HG02763 (cell line): ENCODE results near the gene LRRC14B.
"Not testable (repeated sequence)": the region's sequence is repeated elsewhere in the genome, so short reads cannot be mapped to it uniquely, and the experiment has no call there.

Experiments
- ATAC-seq: cut with Tn5 transposase; IDR thresholded peaks from one replicate; pipeline ENCODE4 v1.9.1; 2021; ENCODE audit warnings: mild to moderate bottlenecking, moderate library complexity; ENCODE audit not compliant: unreplicated experiment

Gene LRRC14B

GRCh38 chr5:204966-205670 is 13.8 kb downstream of the LRRC14B start:
- ATAC-seq: no peak

GRCh38 chr5:206406-206805 is 15.1 kb downstream of the LRRC14B start:
- ATAC-seq: no peak

DNA sequence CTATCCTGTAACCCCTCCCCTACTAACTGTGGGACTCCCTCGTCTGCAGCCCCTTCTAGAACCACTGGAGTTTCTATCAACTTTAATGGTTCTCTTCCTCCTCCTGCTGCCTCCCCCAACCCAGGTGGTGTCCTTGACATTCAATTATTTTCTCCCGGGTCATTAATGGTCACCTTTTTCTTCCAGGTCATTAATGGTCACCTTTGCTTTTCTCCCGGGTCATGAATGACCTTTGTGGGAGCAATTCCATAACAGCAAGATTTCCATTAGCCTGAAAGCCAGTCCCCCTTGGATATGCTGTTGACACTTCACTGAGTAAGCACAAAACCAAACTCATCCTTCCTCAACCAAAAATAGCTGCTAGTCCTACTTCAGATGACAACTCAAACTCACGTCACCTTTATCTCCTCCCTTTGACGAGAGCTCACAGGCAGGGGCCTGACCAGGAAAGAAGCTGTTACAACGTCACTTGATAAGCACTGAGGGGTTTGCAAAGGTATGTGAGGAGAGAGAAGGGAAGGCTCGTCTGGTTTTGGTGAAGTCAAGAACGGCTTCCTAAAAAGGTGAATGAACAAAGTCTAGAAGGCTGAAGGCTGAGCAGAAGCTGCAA is 15.7 kb downstream of the LRRC14B start:
- ATAC-seq: no peak

DNA sequence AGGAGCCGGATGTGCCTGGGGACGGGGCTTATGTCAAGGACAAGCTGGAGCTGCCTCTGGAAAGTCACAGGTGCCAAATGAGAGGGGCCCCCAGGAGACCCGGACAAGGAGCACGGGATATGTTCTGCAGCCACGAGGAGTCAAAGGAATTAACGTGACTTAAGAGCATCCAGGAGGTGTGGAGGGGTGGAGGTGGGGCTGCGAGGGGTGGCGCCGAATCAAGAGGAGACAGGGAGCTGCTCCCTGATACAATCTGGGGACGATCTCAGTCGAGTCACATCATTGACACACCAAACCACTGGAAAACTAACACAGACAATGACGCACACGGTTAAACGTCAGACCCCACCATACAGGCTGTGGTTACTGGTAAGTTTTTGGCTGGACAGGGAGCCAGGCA is 16.3 kb downstream of the LRRC14B start:
- ATAC-seq: no peak

- ATAC-seq: no peak
These were observed 17.3 kb downstream of the LRRC14B start for GRCh38 chr5:208449-209114.

- ATAC-seq: no peak
These were observed 22.6 kb downstream of the LRRC14B start for GRCh38 chr5:213803-214395.

DNA sequence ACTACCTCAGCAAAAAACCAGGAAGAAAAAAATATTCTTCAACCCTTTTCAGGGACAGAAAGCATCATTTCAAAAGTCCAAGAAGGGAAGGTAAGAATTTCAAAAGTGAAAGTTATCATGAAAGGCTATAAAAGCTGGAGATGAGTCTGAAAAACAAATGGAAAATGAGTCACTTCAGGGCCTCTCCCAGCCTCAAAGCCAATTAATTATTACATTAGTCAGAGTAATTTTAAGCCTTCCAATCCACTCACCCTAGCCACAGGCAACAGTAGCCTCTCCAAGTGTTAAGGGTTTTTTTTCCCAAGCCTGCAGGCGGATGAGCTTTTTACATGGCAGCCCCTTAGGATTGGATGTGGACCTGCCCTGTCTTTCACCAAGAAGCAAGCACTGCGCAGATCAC is 24.0 kb downstream of the LRRC14B start:
- not testable (repeated sequence) for ATAC-seq

DNA sequence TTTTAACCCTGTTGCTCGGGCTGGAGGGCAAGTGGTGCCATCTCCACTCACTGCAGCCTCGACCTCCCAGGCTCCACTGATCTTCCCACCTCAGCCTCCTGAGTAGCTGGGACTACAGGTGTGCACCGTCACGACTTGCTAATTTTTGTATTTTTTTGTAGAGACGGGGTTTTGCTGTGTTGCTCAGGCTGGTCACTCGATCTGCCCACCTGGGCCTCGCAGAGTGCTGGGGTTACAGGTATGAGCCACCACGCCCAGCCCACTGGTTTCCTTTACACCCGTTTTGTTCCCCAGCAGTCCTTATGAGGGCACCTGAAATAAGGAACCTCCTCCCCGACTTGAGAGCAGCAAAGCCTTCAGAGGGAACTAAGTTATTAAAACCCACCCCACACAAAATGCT is 24.8 kb downstream of the LRRC14B start:
- not testable (repeated sequence) for ATAC-seq

DNA sequence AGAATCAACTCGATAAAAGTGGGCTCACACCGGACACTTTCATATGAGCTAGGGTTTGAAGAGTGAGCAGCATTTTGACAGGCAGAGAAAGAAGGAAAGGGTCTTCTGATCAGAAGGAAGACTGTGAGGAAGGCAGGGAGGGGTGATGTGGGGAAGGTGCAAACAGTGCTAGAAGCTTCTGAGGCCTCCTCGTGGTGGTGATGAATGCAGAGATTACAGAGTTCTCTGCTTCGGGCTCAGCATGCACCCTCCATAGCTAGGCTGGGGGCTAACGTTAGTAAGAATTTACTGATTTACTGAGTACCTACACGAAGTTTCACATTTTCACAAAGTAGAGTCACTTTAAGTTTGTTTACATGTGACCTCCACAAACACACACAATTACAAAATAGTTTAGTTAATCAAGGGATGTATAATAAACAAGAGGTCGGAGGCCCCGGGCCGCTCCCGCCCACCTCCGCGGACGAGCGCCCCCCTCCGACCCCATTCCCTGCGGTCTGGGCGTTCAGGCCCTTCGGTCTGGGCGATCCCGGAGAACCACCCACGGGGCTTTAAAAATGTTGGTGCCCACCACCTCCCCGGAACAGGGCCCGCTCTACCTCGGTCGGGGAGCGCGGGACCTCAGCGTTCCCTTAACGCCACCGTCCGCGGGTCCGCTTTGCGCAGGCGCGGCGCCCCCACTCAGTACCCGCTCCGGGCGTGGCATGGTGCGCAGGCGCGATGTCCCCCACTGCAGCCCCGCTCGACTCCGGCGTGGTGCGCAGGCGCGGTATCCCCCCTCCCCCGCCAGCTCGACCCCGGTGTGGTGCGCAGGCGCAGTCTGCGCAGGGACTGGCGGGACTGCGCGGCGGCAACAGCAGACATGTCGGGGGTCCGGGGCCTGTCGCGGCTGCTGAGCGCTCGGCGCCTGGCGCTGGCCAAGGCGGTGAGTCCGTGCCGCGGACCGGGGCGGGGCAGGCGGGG is 26.5 kb downstream of the LRRC14B start, which contains the start of the genes CCDC127 and SDHA:
CCDC127 (minus strand) TSS at position 660 of the 963 bp plus-strand sequence. CDS start 1,304 bp downstream, outside the sequence.
SDHA (plus strand) TSS at position 827 of the 963 bp plus-strand sequence; CDS start at position 863, 36 bp downstream.
- peak; percentile 79 for ATAC-seq

GRCh38 chr5:218457-219291 is 27.4 kb downstream of the LRRC14B start:
- ATAC-seq: peak; percentile 23

- no peak for ATAC-seq
These were observed 28.2 kb downstream of the LRRC14B start for GRCh38 chr5:219460-219863.

GRCh38 chr5:219991-220390 is 28.7 kb downstream of the LRRC14B start:
- no peak for ATAC-seq

- ATAC-seq: not testable (repeated sequence)
These were observed 31.8 kb downstream of the LRRC14B start for GRCh38 chr5:222951-223715.

DNA sequence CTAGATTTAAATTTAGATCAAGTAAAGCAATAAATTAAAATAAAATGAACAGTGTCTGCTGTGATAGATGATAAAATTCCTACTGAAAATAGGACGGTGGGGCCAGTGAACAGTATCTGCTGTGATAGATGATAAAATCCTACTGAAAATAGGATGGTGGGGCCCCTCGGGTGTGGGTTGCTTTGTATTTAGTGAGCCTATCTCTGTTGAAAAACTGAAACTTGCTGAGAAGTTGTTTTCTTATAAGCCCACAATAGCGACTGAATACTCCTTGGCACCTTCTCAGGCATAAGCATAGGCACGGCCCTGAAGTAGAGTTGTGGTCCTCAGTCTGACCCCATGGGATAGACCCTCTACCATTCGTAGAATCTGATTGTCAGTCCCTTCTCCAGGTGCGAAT is 32.5 kb downstream of the LRRC14B start:
- ATAC-seq: no peak

DNA sequence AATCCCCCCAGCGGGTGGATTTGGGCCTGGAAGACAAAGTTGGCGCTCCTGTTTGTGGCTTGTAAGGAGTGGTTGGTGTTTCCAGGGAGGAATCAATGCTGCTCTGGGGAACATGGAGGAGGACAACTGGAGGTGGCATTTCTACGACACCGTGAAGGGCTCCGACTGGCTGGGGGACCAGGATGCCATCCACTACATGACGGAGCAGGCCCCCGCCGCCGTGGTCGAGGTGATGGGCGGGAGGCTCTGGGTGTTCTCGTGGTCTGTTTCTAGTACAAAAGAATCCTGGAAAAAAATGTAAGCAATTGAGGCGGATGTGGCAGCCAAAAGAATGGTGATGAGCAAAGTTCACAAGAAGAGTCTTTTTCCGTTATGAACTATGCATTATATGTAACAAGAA is 34.0 kb downstream of the LRRC14B start:
- no peak for ATAC-seq

DNA sequence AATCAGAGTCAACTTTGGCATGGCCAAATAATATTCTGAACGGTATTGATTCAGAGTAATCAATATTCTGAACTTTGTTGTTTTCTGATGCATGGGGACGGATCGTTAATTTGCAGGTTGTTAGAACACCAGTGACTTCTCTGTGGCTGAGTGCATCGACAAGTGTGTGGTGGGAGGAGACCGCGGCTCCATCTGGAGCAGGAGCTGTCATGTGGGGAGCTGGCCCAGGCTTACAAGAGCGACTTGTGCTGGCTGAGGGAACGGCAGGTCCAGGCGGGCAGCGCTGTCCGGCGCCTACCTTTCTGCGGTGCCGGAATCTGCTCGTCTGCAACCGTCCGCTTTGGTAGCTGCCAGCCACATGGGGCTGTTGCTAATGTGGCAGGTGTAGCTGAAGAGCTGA is 36.1 kb downstream of the LRRC14B start:
- ATAC-seq: not testable (repeated sequence)

DNA sequence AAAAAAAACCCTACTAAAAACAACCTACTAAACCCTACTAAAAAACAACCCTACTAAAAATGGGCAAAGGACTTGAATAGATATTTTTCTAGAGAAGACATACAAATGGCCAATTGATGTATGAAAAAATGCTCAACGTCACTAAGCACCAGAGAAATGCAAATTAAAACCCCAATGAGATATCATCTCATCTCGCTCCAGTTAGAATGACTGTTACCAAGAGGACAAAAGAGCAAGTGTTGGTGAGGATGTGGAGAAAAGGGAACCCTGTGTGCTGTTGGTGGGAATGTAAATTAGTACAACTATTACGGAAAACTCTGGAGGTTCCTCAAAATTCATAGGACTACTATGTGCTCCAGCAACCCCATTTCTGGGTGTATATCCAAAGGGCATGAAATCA is 37.6 kb downstream of the LRRC14B start:
- ATAC-seq: no peak

- no peak for ATAC-seq
These were observed 39.4 kb downstream of the LRRC14B start for GRCh38 chr5:230711-231110.

- no peak for ATAC-seq
These were observed 40.4 kb downstream of the LRRC14B start for GRCh38 chr5:231661-232060.
